H1 (cell line): ENCODE data around the gene HLA-DQA1. TPM values are rescaled to one million over a fixed set of nuclear protein-coding genes. Genes with fewer than 3 reads are reported as not detected.

Experiments
- CTCF ChIA-PET: fragments of 300-600 bp; sonication (Branson Sonifier 250); formaldehyde crosslinking; loops from one replicate; lab custom pipeline; 2021; ENCODE audit not compliant: partially characterized antibody; lab: Charles Lee
- POLR2A ChIA-PET: fragments of 300-600 bp; sonication (Branson Sonifier 250); formaldehyde crosslinking; loops from one replicate; lab custom pipeline; 2021; ENCODE audit warnings: inconsistent platforms; ENCODE audit not compliant: partially characterized antibody; lab: Charles Lee
- DNase-seq, 2 experiments: peaks; one replicate each; pipeline versions ENCODE4 v3.0.0 to v3.0.0-alpha.2; 2010 to 2022; ENCODE audit warnings: low spot score in 2 of 2, low read depth in 1 of 2, mixed read lengths in 1 of 2
- FAIRE-seq: peaks from 2 replicates; lab custom pipeline; 2011; peaks lifted over from hg19 to GRCh38; lab: Jason Lieb, UNC
- H2AFZ ChIP-seq: 2 replicates; pipeline ENCODE4 v1.8.1; 2012; ENCODE audit warnings: low read length, inconsistent platforms
- H2AK5ac ChIP-seq: 2 replicates; pipeline ENCODE4 v1.6.1; 2013; ENCODE audit warnings: low read depth, low read length
- H2BK120ac ChIP-seq: replicated peaks from 2 replicates; pipeline ENCODE3; 2013; ENCODE audit warnings: low read depth, low read length, inconsistent platforms
- H2BK12ac ChIP-seq: 2 replicates; pipeline ENCODE4 v1.6.1; 2013; ENCODE audit warnings: low read depth, low read length
- H2BK15ac ChIP-seq: 2 replicates; pipeline ENCODE4 v1.6.1; 2013; ENCODE audit warnings: low read length
- H2BK20ac ChIP-seq: 2 replicates; pipeline ENCODE4 v1.6.1; 2013; ENCODE audit warnings: low read length
- H2BK5ac ChIP-seq: 2 replicates; pipeline ENCODE4 v1.6.1; 2013; ENCODE audit warnings: low read depth, low read length
- H3K14ac ChIP-seq: 2 replicates; pipeline ENCODE4 v1.6.1; 2013; ENCODE audit warnings: inconsistent platforms; ENCODE audit not compliant: insufficient read length
- H3K18ac ChIP-seq: 2 replicates; pipeline ENCODE4 v1.6.1; 2013; ENCODE audit warnings: low read length; ENCODE audit errors: extremely low read depth
- H3K23ac ChIP-seq: 2 replicates; pipeline ENCODE4 v1.6.1; 2013; ENCODE audit warnings: inconsistent platforms; ENCODE audit not compliant: insufficient read length
- H3K23me2 ChIP-seq: 2 replicates; pipeline ENCODE4 v1.6.1; 2013; ENCODE audit warnings: low read depth, low read length
- H3K27ac ChIP-seq: 2 replicates; pipeline ENCODE4 v1.6.1; 2011; ENCODE audit warnings: low read depth, low read length, inconsistent platforms
- H3K27me3 ChIP-seq, 4 experiments: replicated peaks in 1 of 4; 1 replicate in 1 of 4; 2 replicates in 3 of 4; pipeline versions ENCODE4 v1.6.1 to v1.8.1; 2011 to 2013; ENCODE audit warnings: low read length in 3 of 4, mild to moderate bottlenecking in 3 of 4, inconsistent platforms in 2 of 4, mixed read lengths in 2 of 4, moderate library complexity in 1 of 4; ENCODE audit not compliant: control insufficient read depth in 3 of 4, insufficient read depth in 3 of 4; ENCODE audit errors: extremely low read depth in 1 of 4
- H3K36me3 ChIP-seq, 4 experiments: 2 replicates each; pipeline versions ENCODE4 v1.6.1 to v1.8.1; 2011 to 2013; ENCODE audit warnings: mild to moderate bottlenecking in 4 of 4, low read length in 3 of 4, moderate library complexity in 2 of 4, control low read depth in 1 of 4, inconsistent platforms in 1 of 4; ENCODE audit not compliant: insufficient read depth in 4 of 4, control insufficient read depth in 2 of 4
- H3K4ac ChIP-seq: replicated peaks from 2 replicates; pipeline ENCODE3; 2013; ENCODE audit warnings: low read length, low read depth, mixed read lengths, inconsistent platforms; ENCODE audit not compliant: insufficient read length
- H3K4me1 ChIP-seq, 4 experiments: replicated peaks in 1 of 4; 1 replicate in 1 of 4; 2 replicates in 3 of 4; pipeline versions ENCODE4 v1.6.1 to v1.8.1; 2011 to 2013; ENCODE audit warnings: low read length in 3 of 4, inconsistent platforms in 2 of 4, mixed read lengths in 1 of 4; ENCODE audit not compliant: insufficient read depth in 4 of 4, control insufficient read depth in 3 of 4
- H3K4me2 ChIP-seq, 2 experiments: 2 replicates each; pipeline versions ENCODE4 v1.6.1 to v1.8.1; 2011 to 2013; ENCODE audit warnings: low read depth in 2 of 2, low read length in 2 of 2, control low read depth in 1 of 2, inconsistent platforms in 1 of 2, mild to moderate bottlenecking in 1 of 2; ENCODE audit not compliant: insufficient read depth in 1 of 2
- H3K4me3 ChIP-seq, 4 experiments: fragments of 200-600, 300-600 bp in 1 of 4; sonication (generic), shearing (Covaris generic), sonication (Bioruptor Twin) in 1 of 4; 2 replicates each; pipeline versions ENCODE4 v1.5.1 to v1.8.1; 2011 to 2016; ENCODE audit warnings: low read length in 4 of 4, low read depth in 3 of 4, control low read depth in 2 of 4, inconsistent platforms in 2 of 4, mild to moderate bottlenecking in 2 of 4, mixed read lengths in 1 of 4, moderate library complexity in 1 of 4; ENCODE audit not compliant: insufficient read depth in 2 of 4; ENCODE audit errors: extremely low read depth in 1 of 4
- H3K56ac ChIP-seq: replicated peaks from 2 replicates; pipeline ENCODE3; 2013; ENCODE audit warnings: low read depth, mild to moderate bottlenecking, mixed read lengths, low read length, inconsistent platforms; ENCODE audit not compliant: insufficient read length
- H3K79me1 ChIP-seq: 2 replicates; pipeline ENCODE4 v1.6.1; 2013; ENCODE audit warnings: low read depth, low read length, control low read depth
- H3K79me2 ChIP-seq, 2 experiments: 2 replicates each; pipeline versions ENCODE4 v1.6.1 to v1.8.1; 2012 to 2013; ENCODE audit warnings: low read length in 2 of 2, mild to moderate bottlenecking in 2 of 2, inconsistent platforms in 1 of 2; ENCODE audit not compliant: insufficient read depth in 2 of 2, control insufficient read depth in 1 of 2
- H3K9ac ChIP-seq, 4 experiments: replicated peaks in 1 of 4; 1 replicate in 1 of 4; 2 replicates in 3 of 4; pipeline versions ENCODE4 v1.6.1 to v1.8.1; 2011 to 2013; ENCODE audit warnings: low read depth in 3 of 4, low read length in 3 of 4, control low read depth in 2 of 4, mild to moderate bottlenecking in 2 of 4, moderate library complexity in 2 of 4, inconsistent platforms in 1 of 4; ENCODE audit errors: extremely low read depth in 1 of 4
- H3K9me3 ChIP-seq, 2 experiments: 2 replicates each; pipeline versions ENCODE4 v1.6.1 to v1.8.1; 2012 to 2013; ENCODE audit warnings: mild to moderate bottlenecking in 2 of 2, moderate library complexity in 2 of 2, control low read depth in 1 of 2, inconsistent platforms in 1 of 2, low read depth in 1 of 2, low read length in 1 of 2, mixed read lengths in 1 of 2; ENCODE audit not compliant: insufficient read depth in 2 of 2
- H4K20me1 ChIP-seq, 2 experiments: replicated peaks in 1 of 2; 2 replicates each; pipeline versions ENCODE3 to v1.8.1; 2011 to 2013; ENCODE audit warnings: inconsistent platforms in 2 of 2, low read length in 2 of 2, mild to moderate bottlenecking in 1 of 2; ENCODE audit not compliant: insufficient read depth in 2 of 2, control insufficient read depth in 1 of 2
- H4K5ac ChIP-seq: 2 replicates; pipeline ENCODE4 v1.6.1; 2013; ENCODE audit warnings: low read length, low read depth, mixed read lengths, inconsistent platforms; ENCODE audit not compliant: insufficient read length
- H4K8ac ChIP-seq: 2 replicates; pipeline ENCODE4 v1.8.0; 2013; ENCODE audit warnings: mild to moderate bottlenecking, moderate library complexity, low read length, inconsistent platforms; ENCODE audit not compliant: insufficient read depth; ENCODE audit errors: extremely low read depth
- H4K91ac ChIP-seq: replicated peaks from 2 replicates; pipeline ENCODE3; 2013; ENCODE audit warnings: low read length, mixed read lengths, inconsistent platforms; ENCODE audit not compliant: insufficient read length
- ASH2L ChIP-seq: fragments of 200-600, 300-600 bp; sonication (generic); IDR thresholded peaks from one replicate; pipeline ENCODE4 v1.7.1; 2017; ENCODE audit warnings: low read length
- BACH1 ChIP-seq: IDR thresholded peaks from 2 replicates; pipeline ENCODE4 v1.6.1; 2012; ENCODE audit warnings: low read length, improper control_type of control experiment
- CBX5 ChIP-seq: fragments of 300-800, 300-1000 bp; sonication (generic); IDR thresholded peaks from 2 replicates; pipeline ENCODE4 v1.7.1; 2016; ENCODE audit warnings: antibody characterized with exemption, low read length, low read depth
- CEBPB ChIP-seq: IDR thresholded peaks from 2 replicates; pipeline ENCODE4 v1.6.1; 2012; ENCODE audit warnings: low read depth, low read length
- HDAC6 ChIP-seq: IDR thresholded peaks from one replicate; pipeline ENCODE4 v1.7.1; 2012; ENCODE audit warnings: low read depth, mild to moderate bottlenecking, inconsistent platforms, low read length, moderate library complexity
- NRF1 ChIP-seq: IDR thresholded peaks from 2 replicates; pipeline ENCODE4 v1.6.1; 2011; ENCODE audit warnings: mild to moderate bottlenecking, low read depth, low read length, improper control_type of control experiment
- POLR2A ChIP-seq, 2 experiments: IDR thresholded peaks; 1 replicate in 1 of 2; 2 replicates in 1 of 2; pipeline ENCODE4 v1.6.1; 2011; ENCODE audit warnings: low read depth in 2 of 2, low read length in 2 of 2, mild to moderate bottlenecking in 2 of 2; ENCODE audit errors: control extremely low read depth in 1 of 2
- POU5F1 ChIP-seq: IDR thresholded peaks from 2 replicates; pipeline ENCODE4 v1.6.1; 2011; ENCODE audit warnings: low read depth, mild to moderate bottlenecking, low read length, moderate library complexity
- SIX5 ChIP-seq: IDR thresholded peaks from 2 replicates; pipeline ENCODE4 v1.6.1; 2011; ENCODE audit warnings: mild to moderate bottlenecking, low read depth, low read length
- SP1 ChIP-seq: IDR thresholded peaks from 2 replicates; pipeline ENCODE4 v1.6.1; 2011; ENCODE audit warnings: low read depth, low read length
- SRF ChIP-seq: IDR thresholded peaks from 2 replicates; pipeline ENCODE4 v1.6.1; 2011; ENCODE audit warnings: mild to moderate bottlenecking, low read depth, low read length, moderate library complexity
- TAF7 ChIP-seq: optimal IDR thresholded peaks from 2 replicates; pipeline ENCODE3; 2011; ENCODE audit warnings: low read depth, mild to moderate bottlenecking, inconsistent platforms, low read length, moderate library complexity, borderline replicate concordance
- TCF12 ChIP-seq: IDR thresholded peaks from 2 replicates; pipeline ENCODE4 v1.6.1; 2011; ENCODE audit warnings: low read depth, mild to moderate bottlenecking, low read length
- WGBS, 2 experiments: shearing (Covaris generic) in 1 of 2; methylation state at CpG; one replicate each; pipeline versions ENCODE4 v1.1.6 to v1.1.7; 2013 to 2015; ENCODE audit warnings: low lambda C conversion rate in 2 of 2, mixed read lengths in 2 of 2, inconsistent platforms in 1 of 2, low coverage in 1 of 2, missing lambda C conversion rate in 1 of 2; ENCODE audit not compliant: insufficient replicate concordance in 2 of 2, insufficient coverage in 1 of 2, insufficient read length in 1 of 2; ENCODE audit errors: extremely low coverage in 1 of 2, missing lambda C conversion rate in 1 of 2; 5-methylcytosine and 5-hydroxymethylcytosine counted together
- polyA plus RNA-seq, 7 experiments: library from polyadenylated mRNA; depleted of rRNA in 3 of 7; stranded (reverse) in 5 of 7; unstranded in 2 of 7; fragments of >200 nt in 5 of 7; fragments of 200-250 nt in 2 of 7; gene quantifications; 1 replicate in 5 of 7; 2 replicates in 1 of 7; 4 replicates in 1 of 7; pipeline versions ENCODE4 v1.2.1 to v1.2.3, GENCODE V29; 2011 to 2013; ENCODE audit warnings: missing spikeins in 2 of 7, mixed read lengths in 2 of 7
- total RNA-seq: library from RNA; stranded (reverse); fragmentation: NEBNext Ultra II Directional; extraction: Animal tissue kit (Norgen Biotek cat#: 25700); gene quantifications from 2 replicates; pipeline ENCODE4 v1.2.1, GENCODE V29; 2021
- TF ChIP-seq, protein P1 (sequence below): IDR thresholded peaks from 2 replicates; pipeline ENCODE4 v1.6.1; 2011; ENCODE audit warnings: low read length, improper control_type of control experiment

The HLA-DQA1 gene
- total and polyA plus RNA-seq, 2 of the 8 experiments (the other 6 are each of a cell fraction or from before 2014, with no cell fraction given): 0.12 TPM; not detected in 1

DNA sequence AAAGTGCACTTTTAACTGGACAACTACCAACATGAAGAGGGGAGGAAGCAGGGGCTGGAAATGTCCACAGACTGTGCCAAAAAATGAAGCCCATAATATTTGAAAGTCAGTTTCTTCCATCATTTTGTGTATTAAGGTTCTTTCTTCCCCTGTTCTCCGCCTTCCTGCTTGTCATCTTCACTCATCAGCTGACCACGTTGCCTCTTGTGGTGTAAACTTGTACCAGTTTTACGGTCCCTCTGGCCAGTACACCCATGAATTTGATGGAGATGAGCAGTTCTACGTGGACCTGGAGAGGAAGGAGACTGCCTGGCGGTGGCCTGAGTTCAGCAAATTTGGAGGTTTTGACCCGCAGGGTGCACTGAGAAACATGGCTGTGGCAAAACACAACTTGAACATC is 3.9 kb downstream of the HLA-DQA1 start:
- Histone ChIP-seq H3K79me2 (no peaks in the 10 kb centered on the region), H2BK120ac (no peak overlapping the region), H3K79me1 (no peaks in the 10 kb centered on the region), H3K4me2 (no peak overlapping the region), H3K4me1 (no peaks in the 10 kb centered on the region), H2BK5ac (no peak overlapping the region), H4K8ac (no peak overlapping the region), H3K9me3 (no peaks in the 10 kb centered on the region), H2BK20ac (no peak overlapping the region), H3K4me3 (no peak overlapping the region), H3K36me3 (no peaks in the 10 kb centered on the region), H2BK15ac (no peak overlapping the region), H3K27ac (no peak overlapping the region), H4K5ac (no peak overlapping the region), H3K14ac (no peak overlapping the region), H3K27me3 (no peaks in the 10 kb centered on the region), H3K9ac (no peak overlapping the region), H2AFZ (no peak overlapping the region), H3K23me2 (no peaks in the 10 kb centered on the region; the same call in 1 of the 2 replicates), H3K56ac (no peak overlapping the region), H3K18ac (no peak overlapping the region), H4K91ac (no peak overlapping the region), H3K23ac (no peak overlapping the region), H2BK12ac (no peak overlapping the region), H4K20me1 (no peaks in the 10 kb centered on the region), H3K4ac (no peak overlapping the region), H2AK5ac (no peak overlapping the region)
- ChIA-PET POLR2A (no interaction called here), CTCF (no interaction called here)
- FAIRE-seq (no peak), DNase-seq (no peak)
- WGBS, 2 experiments: 76% methylated on average over 6 of the region's 6 CpGs; no CpG with 5 or more reads in 1 of the 2 experiments
- no peak for TF ChIP-seq CBX5
- TF ChIP-seq TAF7: no peak
- no peak for TF ChIP-seq CEBPB
- no peak for TF ChIP-seq SIX5
- TF ChIP-seq POU5F1: no peak
- TF ChIP-seq SP1: no peak
- no peak for TF ChIP-seq ASH2L
- no peak for TF ChIP-seq BACH1
- no peak for TF ChIP-seq SRF
- no peak for TF ChIP-seq TCF12
- TF ChIP-seq HDAC6: no peak
- no peak for TF ChIP-seq NRF1
- TF ChIP-seq, protein P1, sequence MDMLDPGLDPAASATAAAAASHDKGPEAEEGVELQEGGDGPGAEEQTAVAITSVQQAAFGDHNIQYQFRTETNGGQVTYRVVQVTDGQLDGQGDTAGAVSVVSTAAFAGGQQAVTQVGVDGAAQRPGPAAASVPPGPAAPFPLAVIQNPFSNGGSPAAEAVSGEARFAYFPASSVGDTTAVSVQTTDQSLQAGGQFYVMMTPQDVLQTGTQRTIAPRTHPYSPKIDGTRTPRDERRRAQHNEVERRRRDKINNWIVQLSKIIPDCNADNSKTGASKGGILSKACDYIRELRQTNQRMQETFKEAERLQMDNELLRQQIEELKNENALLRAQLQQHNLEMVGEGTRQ: no peak
- no peak for TF ChIP-seq POLR2A (IDR thresholded peaks at IDR 0.05; ENCODE audit: control extremely low read depth in 1 of 2, low read depth in 2 of 2, low read length in 2 of 2)
